ENCODE measurements around the gene XAB2.

The XAB2 gene

GRCh38 chr19:7629347-7630054 is at the start of gene XAB2, which contains the start of gene PET100:
TSS of gene XAB2 (minus strand) at chr19:7629545. CDS start at chr19:7629527, 18 bp downstream.
TSS of gene PET100 (plus strand) at chr19:7629793. CDS start at chr19:7629834, 41 bp downstream.
- DNase-seq, result peak; percentile 92

GRCh38 chr19:7677669-7678311 is 48.4 kb upstream of the XAB2 start:
- no peak for DNase-seq

- DNase-seq, result no peak
Measured at GRCh38 chr19:7676854-7677253, 47.5 kb upstream of the XAB2 start, which contains the start of gene MCEMP1. TSS of gene MCEMP1 (plus strand) at chr19:7677090. CDS start at chr19:7677121, 31 bp downstream.

DNA sequence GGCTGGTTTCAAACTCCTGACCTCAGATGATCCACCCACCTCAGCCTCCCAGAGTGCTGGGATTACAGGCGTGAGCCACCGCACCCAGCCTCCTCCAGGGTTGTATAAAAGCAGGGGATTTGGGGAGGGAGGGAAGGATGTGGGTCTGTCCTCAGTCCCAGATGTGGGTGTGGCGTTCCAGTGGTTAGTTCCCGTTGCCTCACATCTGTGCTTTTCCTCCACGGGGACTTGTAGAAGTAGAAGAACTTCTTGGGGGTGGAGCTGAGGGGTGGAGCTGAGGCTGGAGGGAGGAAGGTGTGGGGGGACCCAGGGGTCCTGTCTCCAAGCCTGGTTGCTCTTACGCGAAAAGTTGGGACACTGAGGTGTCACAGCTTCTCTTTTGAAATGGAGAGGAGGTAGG is 47.0 kb upstream of the XAB2 start:
- DNase-seq, result no peak

DNA sequence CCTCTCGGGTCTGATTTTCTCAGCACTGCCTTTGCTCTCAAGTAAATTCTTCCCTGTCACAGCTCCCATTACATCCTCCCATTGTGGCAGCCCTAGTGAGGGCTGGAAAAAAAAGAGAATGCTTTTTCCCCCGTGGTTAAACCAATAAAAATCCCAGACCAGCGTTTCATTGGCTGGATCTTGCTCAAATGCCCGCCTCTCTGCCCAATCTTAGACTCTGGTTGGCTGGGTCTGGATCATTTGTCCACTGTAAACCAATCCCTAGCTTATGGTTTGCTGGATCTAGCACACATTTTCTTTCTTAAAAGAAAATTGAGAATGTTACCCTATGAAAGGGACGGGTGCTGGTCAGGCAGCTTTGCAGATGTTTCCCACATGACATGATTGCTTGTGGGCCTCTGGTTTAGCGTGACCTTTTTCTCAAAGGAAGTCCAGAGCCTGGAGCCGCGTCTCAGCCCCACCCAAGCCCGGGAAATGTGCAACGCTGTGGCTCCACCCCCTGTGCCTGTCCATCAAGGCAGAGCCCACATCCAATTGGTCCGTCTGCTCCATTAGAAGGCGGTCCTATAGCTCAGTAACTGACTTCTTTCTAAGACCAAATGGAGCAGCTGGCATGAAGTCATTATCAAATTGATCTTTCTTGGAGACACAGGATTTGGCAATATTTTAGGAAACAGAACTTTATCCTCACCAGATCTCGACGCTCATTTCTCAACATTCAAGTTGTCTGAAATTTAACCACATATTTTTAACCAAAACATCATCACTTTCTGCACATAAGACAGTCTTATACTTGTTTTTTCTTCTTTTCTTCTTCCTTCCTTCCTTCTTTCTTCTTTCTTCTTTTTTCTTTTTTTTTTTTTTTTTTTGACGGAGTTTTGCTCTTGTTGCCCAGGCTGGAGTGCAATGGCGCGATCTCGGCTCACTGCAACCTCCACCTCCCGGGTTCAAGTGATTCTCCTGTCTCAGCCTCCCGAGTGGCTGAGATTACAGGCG is 45.0 kb upstream of the XAB2 start:
- no peak for DNase-seq

- DNase-seq, result no peak
Measured at GRCh38 chr19:7672522-7672921, 43.2 kb upstream of the XAB2 start.

- DNase-seq, result no peak
Measured at GRCh38 chr19:7670790-7671189, 41.4 kb upstream of the XAB2 start.

DNA sequence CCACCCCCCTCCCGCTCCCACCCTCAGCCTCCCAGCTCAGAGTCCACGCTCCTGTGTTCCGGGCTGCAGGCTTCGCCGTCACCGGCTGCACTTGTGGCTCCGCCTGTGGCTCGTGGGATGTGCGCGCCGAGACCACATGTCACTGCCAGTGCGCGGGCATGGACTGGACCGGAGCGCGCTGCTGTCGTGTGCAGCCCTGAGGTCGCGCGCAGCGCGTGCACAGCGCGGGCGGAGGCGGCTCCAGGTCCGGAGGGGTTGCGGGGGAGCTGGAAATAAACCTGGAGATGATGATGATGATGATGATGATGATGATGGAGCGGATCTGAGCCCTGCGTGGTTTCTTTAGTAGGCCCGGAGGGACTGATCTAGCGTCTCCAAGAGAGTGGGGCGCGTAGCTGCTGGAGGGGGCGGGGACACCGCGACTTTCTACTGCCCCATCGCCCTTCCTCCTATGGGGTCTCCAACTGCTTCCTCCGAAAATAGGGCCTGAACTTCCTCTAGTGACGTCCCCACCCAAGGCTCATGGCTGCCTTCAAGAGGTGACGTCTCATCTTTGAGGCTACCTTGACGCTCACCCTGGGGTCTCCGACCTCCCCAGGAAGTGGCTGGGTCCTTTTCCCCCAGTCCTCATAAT is 40.9 kb upstream of the XAB2 start:
- no peak for DNase-seq

DNA sequence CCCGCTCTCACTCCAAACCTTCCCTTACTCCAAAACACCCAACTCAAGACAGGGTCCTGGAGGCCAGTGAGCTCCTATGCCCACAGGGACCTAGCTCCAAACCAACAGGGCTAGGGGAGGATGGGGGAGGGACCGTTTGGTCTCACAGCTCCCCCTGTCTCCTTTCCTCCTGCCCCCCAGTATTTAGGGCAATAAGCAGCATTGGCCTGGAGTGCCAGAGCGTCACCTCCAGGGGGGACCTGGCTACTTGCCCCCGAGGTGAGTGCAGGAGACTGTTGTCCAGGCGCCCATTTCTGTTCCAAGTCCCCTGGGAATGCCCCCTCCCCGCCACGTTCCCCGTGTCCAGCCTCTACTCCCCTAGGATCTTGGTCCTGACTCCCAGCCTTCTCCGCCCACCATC is 40.3 kb upstream of the XAB2 start:
- DNase-seq, result no peak

GRCh38 chr19:7668842-7669241 is 39.5 kb upstream of the XAB2 start, which contains the start of gene RETN:
TSS of gene RETN (plus strand) at chr19:7669049. CDS start at chr19:7669327, 278 bp downstream.
- DNase-seq, result no peak

- no peak for DNase-seq
Measured at GRCh38 chr19:7665076-7665475, 35.7 kb upstream of the XAB2 start.

DNA sequence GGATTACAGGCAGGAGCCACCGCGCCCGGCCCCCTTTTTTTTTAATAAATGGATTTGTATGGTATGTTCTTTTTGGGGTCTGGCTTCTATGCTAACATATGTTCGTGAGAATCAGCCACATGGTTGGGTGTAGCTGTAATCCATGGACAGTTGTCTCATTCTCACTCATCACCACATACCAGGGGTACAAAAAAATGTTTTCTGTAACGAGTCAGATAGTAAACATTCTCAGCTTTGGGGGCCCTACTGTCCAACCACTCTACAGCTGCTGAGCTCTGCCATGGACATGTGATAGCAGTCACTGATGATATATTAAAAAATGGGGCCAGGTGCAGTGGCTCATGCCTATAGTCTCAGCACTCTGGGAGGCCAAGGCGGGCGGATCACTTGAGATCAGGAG is 34.4 kb upstream of the XAB2 start:
- DNase-seq, result no peak

DNA sequence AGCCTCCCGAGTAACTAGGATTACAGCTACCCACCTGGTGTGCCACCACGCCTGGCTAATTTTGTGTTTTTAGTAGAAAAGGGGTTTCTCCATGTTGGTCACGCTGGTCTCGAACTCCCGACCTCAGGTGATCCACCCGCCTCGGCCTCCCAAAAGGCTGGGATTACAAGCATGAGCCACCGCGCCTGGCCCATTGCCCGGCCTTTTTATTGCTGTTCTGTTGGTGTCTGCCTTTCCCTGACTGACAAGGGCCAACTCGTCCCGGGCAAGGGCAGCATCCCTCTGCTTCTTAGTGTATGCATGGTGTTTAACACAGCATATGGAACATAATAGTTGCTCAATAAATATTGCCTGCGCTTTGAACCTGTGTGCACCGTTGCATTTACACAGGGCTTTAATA is 33.3 kb upstream of the XAB2 start:
- no peak for DNase-seq

DNA sequence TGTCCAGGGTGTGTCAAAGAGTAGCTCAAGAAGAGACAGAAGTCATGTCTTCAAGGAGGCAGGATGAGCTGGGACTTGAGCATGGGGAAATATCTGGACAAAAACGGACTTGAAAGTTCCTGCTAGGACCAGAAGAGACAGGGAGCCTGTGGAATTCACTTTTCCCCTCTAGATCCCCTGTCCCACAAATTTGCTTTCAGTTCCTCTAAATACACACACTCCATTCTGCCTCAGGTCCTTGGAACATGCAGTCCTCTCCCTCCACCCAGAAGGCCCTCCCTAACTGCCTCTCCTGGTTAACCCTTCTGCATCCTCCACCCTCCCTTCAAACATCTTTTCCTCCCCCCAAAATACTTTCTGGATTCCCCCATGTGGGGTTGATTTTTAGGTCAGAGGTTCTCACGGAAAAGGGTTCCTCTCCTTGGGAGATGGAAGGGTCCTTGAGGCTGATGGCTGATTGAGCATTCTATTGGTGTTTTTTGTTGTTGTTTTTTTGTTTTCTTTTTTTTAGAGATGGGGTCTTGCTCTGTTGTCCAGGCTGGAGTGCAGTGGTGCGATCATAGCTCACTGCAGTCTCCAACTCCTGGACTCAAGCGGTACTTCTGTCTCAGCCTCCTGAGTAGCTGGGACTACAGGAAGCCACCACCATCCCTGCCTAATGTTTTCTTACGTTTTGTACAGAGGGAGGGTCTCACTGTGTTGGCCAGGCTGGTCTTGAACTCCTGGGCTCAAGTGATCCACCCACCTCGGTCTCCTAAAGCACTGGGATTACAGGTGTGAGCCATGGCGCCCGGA is 32.6 kb upstream of the XAB2 start:
- no peak for DNase-seq

GRCh38 chr19:7658219-7658686 is 28.9 kb upstream of the XAB2 start:
- no peak for DNase-seq

DNA sequence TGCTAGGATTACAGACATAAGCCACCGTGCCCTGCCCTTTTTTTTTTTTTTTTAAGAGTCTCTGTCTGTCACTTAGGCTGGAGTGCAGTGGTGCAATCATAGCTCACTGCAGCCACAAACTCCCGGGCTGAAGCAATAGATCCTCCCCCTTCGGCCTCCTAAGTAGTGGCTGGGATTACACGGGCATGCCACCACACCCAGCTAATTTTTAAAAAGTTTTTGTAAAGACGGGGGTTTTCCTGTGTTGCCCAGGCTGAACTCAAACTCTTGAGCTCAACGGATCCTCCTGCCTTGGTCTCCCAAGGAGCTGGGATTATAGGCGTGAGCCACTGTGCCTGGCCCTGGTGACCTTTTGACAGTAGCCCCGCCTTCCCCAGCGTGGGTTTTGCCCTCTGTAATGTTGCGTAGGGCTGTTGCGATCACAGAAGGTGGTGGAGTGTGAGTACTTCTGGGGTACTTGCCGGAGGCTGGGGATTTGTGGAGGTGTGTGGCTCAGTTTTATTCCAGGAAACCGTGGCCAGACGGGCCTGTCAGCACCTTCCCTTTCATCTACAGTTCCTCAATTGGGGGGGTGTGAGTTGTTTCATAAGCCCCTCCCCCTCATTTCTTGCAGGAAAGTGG is 27.9 kb upstream of the XAB2 start:
- no peak for DNase-seq

DNA sequence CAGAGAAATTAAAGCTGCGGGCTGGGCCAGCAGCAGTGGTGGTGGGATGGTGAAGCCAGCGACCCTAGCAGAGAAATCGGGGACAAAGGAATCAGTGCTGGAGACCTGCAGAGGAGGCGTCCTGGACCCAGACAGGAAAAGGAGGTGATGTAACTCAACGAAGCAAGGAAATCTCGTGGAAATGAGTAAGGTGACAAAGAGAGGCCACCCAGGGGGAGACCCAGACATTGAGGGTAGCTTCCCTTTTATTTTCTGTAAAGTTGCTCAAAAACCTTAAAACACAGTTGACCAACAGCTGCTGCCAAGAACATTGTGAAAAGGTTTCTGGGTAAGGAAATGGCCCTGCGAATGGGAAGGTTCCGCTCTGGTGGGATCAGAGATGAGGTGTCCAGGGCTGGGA is 26.2 kb upstream of the XAB2 start:
- DNase-seq, result no peak

DNA sequence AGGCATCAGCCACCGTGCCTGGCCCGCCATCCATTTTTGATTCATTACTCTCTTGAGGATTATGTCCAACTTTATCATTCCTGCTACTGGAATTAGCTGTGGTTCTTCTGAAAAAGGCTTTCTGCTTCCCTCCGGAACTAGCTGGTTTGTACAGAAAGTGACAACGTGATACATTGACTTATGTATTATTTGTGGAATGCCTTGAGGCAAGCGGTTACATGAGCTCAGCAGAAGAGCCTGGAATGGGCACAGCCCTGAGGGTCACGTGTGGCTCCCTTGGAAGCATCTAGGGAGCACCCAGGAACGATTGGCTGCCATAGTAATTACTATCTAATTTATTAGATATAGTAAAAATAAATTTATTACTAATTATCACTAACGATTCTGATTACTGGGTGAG is 25.1 kb upstream of the XAB2 start:
- DNase-seq, result no peak

- DNase-seq, result peak; percentile 84
Measured at GRCh38 chr19:7652061-7652641, 22.8 kb upstream of the XAB2 start.

DNA sequence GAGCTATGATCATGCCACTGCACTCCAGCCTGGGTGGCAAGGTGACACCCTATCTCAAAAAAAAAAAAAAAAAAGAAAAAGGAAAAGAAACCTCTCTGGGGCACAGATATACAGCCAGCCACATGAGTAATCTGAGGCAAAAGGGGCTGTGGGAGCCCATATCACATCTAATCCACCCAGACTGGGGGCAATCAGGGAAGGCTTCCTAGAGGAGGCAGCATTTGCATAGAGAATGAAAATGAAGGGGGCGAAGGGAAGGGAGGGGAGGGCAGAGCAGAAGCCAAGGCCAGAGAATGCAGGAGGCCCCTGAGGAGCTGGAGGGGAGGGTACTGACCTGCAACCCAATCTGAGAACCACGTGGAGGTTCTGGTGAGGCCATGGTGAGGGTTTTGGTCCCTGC is 20.8 kb upstream of the XAB2 start:
- no peak for DNase-seq
